Adrenal gland (tissue), 12 donors: ENCODE results near the gene SYNDIG1. TPM values are rescaled to one million over a fixed set of nuclear protein-coding genes. Genes with fewer than 3 reads are reported as not detected.

ENCODE experiments used
- DNase-seq, 7 donors: peaks; one replicate each; pipeline ENCODE4 v3.0.0-alpha.2; 2019 to 2020
- H3K27ac ChIP-seq, 5 donors: fragments of 200-600 bp; sonication (generic) in 4 of 5; 1 replicate in 3 of 5; 2 replicates in 2 of 5; pipeline versions ENCODE4 v1.5.1 to v1.8.0; 2016 to 2020; ENCODE audit warnings: mild to moderate bottlenecking in 1 of 5
- H3K27me3 ChIP-seq: fragments of 200-600 bp; 2 replicates; pipeline ENCODE4 v1.8.0; 2021
- H3K36me3 ChIP-seq, 2 donors: fragments of 200-600 bp; replicated peaks in 1 of 2; 1 replicate in 1 of 2; 2 replicates in 1 of 2; pipeline versions ENCODE4 v1.5.1 to v1.8.0; 2018 to 2022
- H3K4me1 ChIP-seq, 2 donors: fragments of 200-600 bp; replicated peaks in 1 of 2; 1 replicate in 1 of 2; 2 replicates in 1 of 2; pipeline versions ENCODE4 v1.5.1 to v1.8.0; 2018 to 2021
- H3K4me3 ChIP-seq, 4 donors: fragments of 200-600 bp; sonication (generic) in 3 of 4; one replicate each; pipeline ENCODE4 v1.5.1; 2016 to 2018
- H3K9me3 ChIP-seq, 3 donors: fragments of 200-600 bp; sonication (generic) in 1 of 3; replicated peaks in 1 of 3; 1 replicate in 2 of 3; 2 replicates in 1 of 3; pipeline versions ENCODE4 v1.5.1 to v1.8.0; 2016 to 2021
- CTCF ChIP-seq, 6 experiments: fragments of 450-650 bp in 4 of 6; fragments of 200-600 bp in 2 of 6; sonication (generic) in 1 of 6; IDR thresholded peaks; 1 replicate in 5 of 6; 2 replicates in 1 of 6; pipeline versions ENCODE4 v1.5.1 to v1.8.0; 2016 to 2021; ENCODE audit warnings: antibody characterized with exemption in 6 of 6, mild to moderate bottlenecking in 2 of 6, moderate library complexity in 1 of 6
- POLR2A ChIP-seq, 2 donors: fragments of 450-650 bp; IDR thresholded peaks; one replicate each; pipeline ENCODE4 v1.6.1; 2017; ENCODE audit warnings: antibody characterized with exemption in 2 of 2, mild to moderate bottlenecking in 2 of 2, moderate library complexity in 1 of 2
- WGBS, 4 donors: extraction: QIAGEN DNeasy Blood & Tissue Kit in 2 of 4; methylation state at CpG; one replicate each; pipeline versions ENCODE4 v1.1.5 to v1.1.7; 2013 to 2017; 5-methylcytosine and 5-hydroxymethylcytosine counted together
- intact Hi-C, 2 donors: fragments of 100-400 bp; cut with DNase I; formaldehyde crosslinking; loops; one replicate each; pipeline versions ENCODE4 v1.14.1 to v1.15.0; 2022 to 2023
- polyA plus RNA-seq, 3 donors: library from polyadenylated mRNA; stranded (reverse); fragments of 200-250 nt in 2 of 3; fragments of 350-450 nt in 1 of 3; fragmentation: Illumina TruSeq in 1 of 3; extraction: RNeasy Lipid Tissue Mini Kit (QIAGEN cat#74804) in 1 of 3; gene quantifications; one replicate each; pipeline ENCODE4 v1.2.3, GENCODE V29; 2013 to 2014
- total RNA-seq, 9 donors: library from RNA; depleted of rRNA in 4 of 9; stranded (reverse); fragments of >200 nt in 4 of 9; fragments of 120-200 nt in 1 of 9; fragmentation: NEBNext Ultra II Directional in 1 of 9; extraction: Animal tissue kit (Norgen Biotek cat#: 25700) in 1 of 9; gene quantifications; one replicate each; pipeline versions ENCODE4 v1.1.0 to v1.2.4, GENCODE V29; 2013 to 2023
- donor health status: healthy with polysubstance abuse.
- donor health status: Bipolar disorder and iron deficiency.
- donor health status: DM: yes; HTN: yes; CAD: no.
- donor health status: DM: no; HTN: no; CAD: no.
- donor health status: DM: no; HTN: no; CAD: no.
- donor health status: DM: yes; HTN: yes; CAD: no.

SYNDIG1 gene
- total and polyA plus RNA-seq, 12 donors: 0.26 to 3.6 (median 0.76) TPM

- intact Hi-C loops: no loop called here
- no peak for DNase-seq
- 77 to 86% (median 81%) methylated on average over 10 to 12 of the region's 12 CpGs for WGBS, 4 donors
- TF ChIP-seq CTCF (IDR thresholded peaks at IDR 0.05) (no peak), POLR2A (IDR thresholded peaks at IDR 0.05) (no peak)
- Histone ChIP-seq H3K27me3 (no peaks in the 10 kb centered on the region), H3K9me3 (no peaks in the 10 kb centered on the region), H3K36me3 (no peaks in the 10 kb centered on the region), H3K4me1 (no peaks in the 10 kb centered on the region), H3K27ac (no peak overlapping the region), H3K4me3 (no peak overlapping the region)
These were observed 163.6 kb downstream of the SYNDIG1 start for GRCh38 chr20:24633026-24633425.

GRCh38 chr20:24633521-24633920 lies 164.1 kb downstream of the SYNDIG1 start:
- WGBS, 4 donors: 79 to 94% (median 87%) methylated on average over 5 to 10 of the region's 10 CpGs

GRCh38 chr20:24634855-24635254 lies 165.4 kb downstream of the SYNDIG1 start:
- Histone ChIP-seq H3K27me3 (no peaks in the 10 kb centered on the region), H3K4me1 (no peaks in the 10 kb centered on the region), H3K9me3 (no peaks in the 10 kb centered on the region), H3K4me3 (no peak overlapping the region), H3K36me3 (no peaks in the 10 kb centered on the region), H3K27ac (no peak overlapping the region)
- TF ChIP-seq CTCF (IDR thresholded peaks at IDR 0.05) (no peak), POLR2A (IDR thresholded peaks at IDR 0.05) (no peak)
- peak in 2 of 7 donors; percentile 23 to 77 for DNase-seq
- intact Hi-C loops: no loop called here
- 51 to 66% (median 59%) methylated on average over 9 of the region's 9 CpGs for WGBS, 4 donors

More at GRCh38 chr20:24633521-24633920, 164.1 kb downstream of the SYNDIG1 start:
- H3K4me1 ChIP-seq: no peaks in the 10 kb centered on the region
- no peak overlapping the region for H3K4me3 ChIP-seq
- H3K36me3 ChIP-seq: no peaks in the 10 kb centered on the region
- H3K9me3 ChIP-seq: no peaks in the 10 kb centered on the region
- no peak for DNase-seq
- no peak for TF ChIP-seq POLR2A (IDR thresholded peaks at IDR 0.05)
- TF ChIP-seq CTCF (IDR thresholded peaks at IDR 0.05): no peak
- H3K27ac ChIP-seq: no peak overlapping the region
- intact Hi-C loops: no loop called here
- H3K27me3 ChIP-seq: no peaks in the 10 kb centered on the region

GRCh38 chr20:24636626-24637025 lies 167.2 kb downstream of the SYNDIG1 start:
- no peak for TF ChIP-seq POLR2A (IDR thresholded peaks at IDR 0.05)
- no peak for TF ChIP-seq CTCF (IDR thresholded peaks at IDR 0.05)
- Histone ChIP-seq H3K4me3 (no peak overlapping the region), H3K27me3 (no peaks in the 10 kb centered on the region), H3K36me3 (no peaks in the 10 kb centered on the region), H3K4me1 (no peaks in the 10 kb centered on the region), H3K27ac (no peak overlapping the region), H3K9me3 (no peaks in the 10 kb centered on the region)
- intact Hi-C loops: no loop called here
- DNase-seq: no peak
- 76 to 90% (median 86%) methylated on average over 2 of the region's 2 CpGs for WGBS, 4 donors
